HEK293T (cell line): ENCODE measurements around the gene STAT1.

Source experiments
- CTCF ChIA-PET: fragments of 350-600 bp; formaldehyde crosslinking; extraction: SDS; loops from one replicate; lab custom pipeline; 2021; ENCODE audit warnings: antibody characterized with exemption, inconsistent platforms; lab: Yijun Ruan, JAX
- POLR2A ChIA-PET: fragments of 350-600 bp; formaldehyde crosslinking; extraction: SDS; loops from one replicate; lab custom pipeline; 2020; ENCODE audit warnings: antibody characterized with exemption, inconsistent platforms; lab: Yijun Ruan, JAX
- DNase-seq: peaks from one replicate; pipeline ENCODE4 v3.0.0; 2012; ENCODE audit warnings: mixed read lengths; ENCODE audit errors: extremely low spot score
- ARNT ChIP-seq: fragments of 450-650 bp; IDR thresholded peaks from 2 replicates; pipeline ENCODE4 v1.6.1; 2017; ENCODE audit warnings: mild to moderate bottlenecking
- BHLHE40 ChIP-seq: fragments of 450-650 bp; IDR thresholded peaks from 2 replicates; pipeline ENCODE4 v1.6.1; 2016; ENCODE audit warnings: mild to moderate bottlenecking, moderate library complexity, borderline replicate concordance
- CTBP1 ChIP-seq: fragments of 450-650 bp; IDR thresholded peaks from 2 replicates; pipeline ENCODE4 v1.6.1; 2016; ENCODE audit warnings: borderline replicate concordance
- ELF4 ChIP-seq: fragments of 450-650 bp; IDR thresholded peaks from 2 replicates; pipeline ENCODE4 v1.6.1; 2017; ENCODE audit warnings: antibody characterized with exemption
- FOXA1 ChIP-seq: fragments of 450-650 bp; IDR thresholded peaks from 2 replicates; pipeline ENCODE4 v1.6.1; 2016; ENCODE audit warnings: mild to moderate bottlenecking
- FOXK2 ChIP-seq: fragments of 450-650 bp; IDR thresholded peaks from 2 replicates; pipeline ENCODE4 v1.6.1; 2016; ENCODE audit warnings: mild to moderate bottlenecking
- FOXM1 ChIP-seq: fragments of 450-650 bp; IDR thresholded peaks from 2 replicates; pipeline ENCODE4 v1.6.1; 2017; ENCODE audit warnings: mild to moderate bottlenecking, borderline replicate concordance
- HDGF ChIP-seq: fragments of 450-650 bp; IDR thresholded peaks from 2 replicates; pipeline ENCODE4 v1.6.1; 2017; ENCODE audit warnings: antibody characterized with exemption, borderline replicate concordance
- L3MBTL2 ChIP-seq: fragments of 450-650 bp; conservative IDR thresholded peaks from 2 replicates; pipeline ENCODE4 v1.6.1; 2016; ENCODE audit warnings: mild to moderate bottlenecking
- LEF1 ChIP-seq: fragments of 450-650 bp; IDR thresholded peaks from 2 replicates; pipeline ENCODE4 v1.6.1; 2017; ENCODE audit warnings: mild to moderate bottlenecking, borderline replicate concordance
- NFRKB ChIP-seq: fragments of 450-650 bp; IDR thresholded peaks from 2 replicates; pipeline ENCODE4 v1.6.1; 2016; ENCODE audit warnings: mild to moderate bottlenecking, moderate library complexity
- PKNOX1 ChIP-seq: fragments of 450-650 bp; IDR thresholded peaks from 2 replicates; pipeline ENCODE4 v1.6.1; 2016
- SP1 ChIP-seq: fragments of 450-650 bp; IDR thresholded peaks from 2 replicates; pipeline ENCODE4 v1.6.1; 2017
- SUZ12 ChIP-seq: fragments of 450-650 bp; IDR thresholded peaks from 2 replicates; pipeline ENCODE4 v1.6.1; 2016; ENCODE audit warnings: mild to moderate bottlenecking
- TARDBP ChIP-seq: fragments of 450-650 bp; IDR thresholded peaks from 2 replicates; pipeline ENCODE4 v1.6.1; 2016
- ZNF384 ChIP-seq: fragments of 450-650 bp; IDR thresholded peaks from 2 replicates; pipeline ENCODE4 v1.6.1; 2016

Gene STAT1

GRCh38 chr2:190942697-190943096 lies 71.3 kb downstream of the STAT1 start:
- CTCF ChIA-PET, result no interaction called here
- POLR2A ChIA-PET, result no interaction called here
- DNase-seq, result no peak
- TF ChIP-seq ELF4, result no peak
- TF ChIP-seq SP1, result no peak
- no peak for TF ChIP-seq ZNF384
- no peak for TF ChIP-seq ARNT
- no peak for TF ChIP-seq BHLHE40
- no peak for TF ChIP-seq FOXK2
- no peak for TF ChIP-seq L3MBTL2

- ChIA-PET POLR2A (no interaction called here), CTCF (no interaction called here)
- no peak for DNase-seq
- TF ChIP-seq SP1, result no peak
- no peak for TF ChIP-seq ELF4
- no peak for TF ChIP-seq SUZ12
Observed at GRCh38 chr2:190941571-190941970, 72.4 kb downstream of the STAT1 start.

DNA sequence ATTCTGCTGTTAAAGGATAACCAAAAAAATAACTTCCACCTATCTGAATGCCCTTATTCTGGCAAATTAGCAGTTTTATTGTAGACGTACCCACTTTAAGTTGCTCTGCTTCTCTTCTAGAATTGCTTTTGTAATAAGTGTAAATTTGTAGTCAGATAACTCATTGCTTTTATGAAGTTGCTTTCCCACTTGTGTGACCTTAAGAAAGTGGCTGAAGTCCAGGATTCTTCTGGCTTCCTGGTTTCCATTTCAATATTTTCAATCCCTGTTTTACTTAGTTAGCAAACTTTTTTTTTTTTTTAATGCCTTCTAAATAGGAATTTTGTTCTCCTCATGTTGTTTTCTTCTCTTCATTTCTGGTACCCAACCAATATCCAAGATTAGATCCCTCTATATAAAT lies 73.5 kb downstream of the STAT1 start:
- ChIA-PET CTCF (no interaction called here), POLR2A (no interaction called here)
- DNase-seq, result no peak
- TF ChIP-seq PKNOX1, result no peak
- no peak for TF ChIP-seq LEF1
- no peak for TF ChIP-seq ELF4
- no peak for TF ChIP-seq SUZ12
- TF ChIP-seq FOXA1, result no peak
- TF ChIP-seq CTBP1, result no peak
- TF ChIP-seq BHLHE40, result no peak
- TF ChIP-seq ZNF384, result no peak
- TF ChIP-seq TARDBP, result no peak
- TF ChIP-seq FOXM1, result no peak
- TF ChIP-seq FOXK2, result no peak
- TF ChIP-seq NFRKB, result no peak
- no peak for TF ChIP-seq SP1
- no peak for TF ChIP-seq HDGF
- no peak for TF ChIP-seq L3MBTL2
- TF ChIP-seq ARNT, result no peak

- no peak for DNase-seq
- TF ChIP-seq NFRKB, result no peak
- no peak for TF ChIP-seq SUZ12
- TF ChIP-seq ELF4, result no peak
- TF ChIP-seq ARNT, result no peak
- TF ChIP-seq FOXK2, result no peak
- no peak for TF ChIP-seq PKNOX1
- no peak for TF ChIP-seq TARDBP
- TF ChIP-seq FOXA1, result no peak
- no peak for TF ChIP-seq HDGF
- no peak for TF ChIP-seq LEF1
- TF ChIP-seq SP1, result no peak
- no peak for TF ChIP-seq FOXM1
- TF ChIP-seq L3MBTL2, result no peak
- TF ChIP-seq BHLHE40, result no peak
- POLR2A ChIA-PET, result no interaction called here
- CTCF ChIA-PET, result no interaction called here
Observed at GRCh38 chr2:190938771-190939335, 75.1 kb downstream of the STAT1 start.

- CTCF ChIA-PET, result no interaction called here
- DNase-seq, result no peak
- TF ChIP-seq HDGF (no peak), CTBP1 (no peak), BHLHE40 (no peak), FOXK2 (no peak), FOXA1 (no peak), ARNT (no peak), NFRKB (no peak)
- POLR2A ChIA-PET, result no interaction called here
Observed at GRCh38 chr2:190935054-190935453, 78.9 kb downstream of the STAT1 start.

- TF ChIP-seq LEF1 (no peak), FOXA1 (no peak), PKNOX1 (no peak), ELF4 (no peak), BHLHE40 (no peak)
- ChIA-PET CTCF (no interaction called here), POLR2A (no interaction called here)
- DNase-seq, result no peak
Observed at GRCh38 chr2:190933361-190933760, 80.6 kb downstream of the STAT1 start.

- DNase-seq, result no peak
- no peak for TF ChIP-seq BHLHE40
- TF ChIP-seq LEF1, result no peak
- no peak for TF ChIP-seq PKNOX1
- TF ChIP-seq FOXK2, result no peak
- TF ChIP-seq SP1, result no peak
- no peak for TF ChIP-seq FOXM1
- no peak for TF ChIP-seq NFRKB
- TF ChIP-seq HDGF, result no peak
- TF ChIP-seq L3MBTL2, result no peak
- no peak for TF ChIP-seq FOXA1
- TF ChIP-seq SUZ12, result no peak
- TF ChIP-seq ELF4, result no peak
- no peak for TF ChIP-seq ARNT
- CTCF ChIA-PET, result no interaction called here
- POLR2A ChIA-PET, result no interaction called here
Observed at GRCh38 chr2:190932514-190932913, 81.5 kb downstream of the STAT1 start.
